Natural killer cell treated with Interleukin-12 subunit alpha and Interleukin-12 subunit beta and Interleukin-15 and Interleukin-18, amount 100 ng/mL, for 72 hours (primary cell): Measurements from ENCODE around the gene JAK1. TPM values are rescaled to one million over a fixed set of nuclear protein-coding genes. Genes with fewer than 3 reads are reported as not detected.
"Not testable (repeated sequence)": the region's sequence is repeated elsewhere in the genome, so short reads cannot be mapped to it uniquely, and the experiment has no call there.

Source experiments
- ATAC-seq, 2 donors: fragments of 150-1000 bp; cut with Tn5 transposase in 1 of 2; sonication (Bioruptor Pico), chemical (Tn5 transposase) in 1 of 2; 2 replicates each; pipeline ENCODE4 v1.10.0; 2021
- DNase-seq: peaks from one replicate; pipeline ENCODE4 v3.0.0; 2022; ENCODE audit warnings: low spot score
- H3K27ac Mint-ChIP-seq, 2 donors: 1 replicate in 1 of 2; 2 replicates in 1 of 2; pipeline ENCODE4 v1.8.0; 2022; ENCODE audit warnings: mixed read lengths in 2 of 2, mild to moderate bottlenecking in 1 of 2, moderate library complexity in 1 of 2
- H3K27me3 Mint-ChIP-seq, 2 donors: 1 replicate in 1 of 2; 2 replicates in 1 of 2; pipeline ENCODE4 v1.8.0; 2022; ENCODE audit warnings: mixed read lengths in 2 of 2
- H3K36me3 Mint-ChIP-seq: one replicate; pipeline ENCODE4 v1.8.0; 2022; ENCODE audit warnings: mixed read lengths
- H3K4me1 Mint-ChIP-seq, 2 donors: 1 replicate in 1 of 2; 2 replicates in 1 of 2; pipeline ENCODE4 v1.8.0; 2022; ENCODE audit warnings: low read depth in 2 of 2, mixed read lengths in 2 of 2, mild to moderate bottlenecking in 1 of 2
- H3K4me3 Mint-ChIP-seq: one replicate; pipeline ENCODE4 v1.8.0; 2022; ENCODE audit warnings: mixed read lengths
- H3K9me3 Mint-ChIP-seq: 2 replicates; pipeline ENCODE4 v1.8.0; 2022; ENCODE audit warnings: mixed read lengths
- total RNA-seq, 2 donors: library from RNA; stranded (reverse); gene quantifications; one replicate each; pipeline ENCODE4 v1.2.3, GENCODE V29; 2022

The JAK1 gene
- 100 to 1,000 TPM; 132 to 198 TPM for total RNA-seq

- Mint-ChIP-seq H3K4me3 (peak within 1 kb of the TSS; percentile 92), H3K4me1 (peaks cover 50 to 53% of the 10 kb centered on the region in 2 donors), H3K27ac (peak within 1 kb of the TSS; percentile 92 to 93), H3K27me3 (no peaks in the 10 kb centered on the region), H3K9me3 (no peaks in the 10 kb centered on the region), H3K36me3 (no peaks in the 10 kb centered on the region)
- DNase-seq (peak; percentile 94), ATAC-seq (peak; percentile 92 to 95)
Observed at GRCh38 chr1:64966158-64966971, at the start of gene JAK1. Gene JAK1 (minus strand): TSS chr1:64966549. CDS start chr1:64886264, 80,285 bp downstream.

GRCh38 chr1:65014321-65014720 is 48.0 kb upstream of the JAK1 start:
- Mint-ChIP-seq H3K4me3 (no peak overlapping the region), H3K4me1 (peaks cover 28 to 34% of the 10 kb centered on the region in 2 donors), H3K9me3 (peaks cover 2% of the 10 kb centered on the region), H3K27me3 (no peaks in the 10 kb centered on the region), H3K36me3 (no peaks in the 10 kb centered on the region), H3K27ac (peak overlapping the region in 1 of 2 donors; percentile 57)
- no peak for DNase-seq
- no peak for ATAC-seq

GRCh38 chr1:65011983-65012382 is 45.6 kb upstream of the JAK1 start:
- Mint-ChIP-seq H3K9me3 (peaks cover 2% of the 10 kb centered on the region), H3K27me3 (no peaks in the 10 kb centered on the region), H3K4me3 (peak overlapping the region; percentile 61), H3K36me3 (no peaks in the 10 kb centered on the region), H3K27ac (peak overlapping the region; percentile 91 to 94), H3K4me1 (peaks cover 43% of the 10 kb centered on the region in 2 donors)
- ATAC-seq (peak; percentile 94), DNase-seq (peak; percentile 81)

- Mint-ChIP-seq H3K36me3 (no peaks in the 10 kb centered on the region), H3K4me3 (peak overlapping the region; percentile 83), H3K27me3 (no peaks in the 10 kb centered on the region), H3K27ac (peak overlapping the region; percentile 91 to 94), H3K4me1 (peaks cover 39 to 43% of the 10 kb centered on the region in 2 donors), H3K9me3 (peaks cover 2% of the 10 kb centered on the region)
- DNase-seq (no peak), ATAC-seq (peak; percentile 53 to 65)
Observed at GRCh38 chr1:65009724-65010420, 43.5 kb upstream of the JAK1 start.

- DNase-seq (no peak), ATAC-seq (no peak)
- Mint-ChIP-seq H3K36me3 (no peaks in the 10 kb centered on the region), H3K9me3 (peaks cover 2% of the 10 kb centered on the region), H3K4me3 (peak overlapping the region; percentile 83), H3K27me3 (no peaks in the 10 kb centered on the region), H3K4me1 (peaks cover 40 to 48% of the 10 kb centered on the region in 2 donors), H3K27ac (peak overlapping the region; percentile 91 to 94)
Observed at GRCh38 chr1:65009176-65009575, 42.8 kb upstream of the JAK1 start.

- peaks cover 2% of the 10 kb centered on the region for H3K9me3 Mint-ChIP-seq
- ATAC-seq (no peak), DNase-seq (no peak)
- no peaks in the 10 kb centered on the region for H3K36me3 Mint-ChIP-seq
- H3K27me3 Mint-ChIP-seq, result no peaks in the 10 kb centered on the region
- H3K4me3 Mint-ChIP-seq, result no peak overlapping the region
- no peak overlapping the region for H3K27ac Mint-ChIP-seq
- H3K4me1 Mint-ChIP-seq, result peaks cover 48 to 58% of the 10 kb centered on the region in 2 donors
Observed at GRCh38 chr1:65006806-65007205, 40.5 kb upstream of the JAK1 start.

GRCh38 chr1:65003316-65003664 is 36.9 kb upstream of the JAK1 start:
- ATAC-seq (no peak), DNase-seq (no peak)
- Mint-ChIP-seq H3K27ac (peak overlapping the region; percentile 69 to 71), H3K4me3 (peak overlapping the region; percentile 85), H3K36me3 (peaks cover 6% of the 10 kb centered on the region), H3K4me1 (peaks cover 33 to 41% of the 10 kb centered on the region in 2 donors), H3K27me3 (no peaks in the 10 kb centered on the region), H3K9me3 (peaks cover 4% of the 10 kb centered on the region)

GRCh38 chr1:65002508-65003315 is 36.4 kb upstream of the JAK1 start:
- ATAC-seq, result peak; percentile 95 to 96
- Mint-ChIP-seq H3K9me3 (peaks cover 4% of the 10 kb centered on the region), H3K27me3 (no peaks in the 10 kb centered on the region), H3K4me1 (peaks cover 30 to 40% of the 10 kb centered on the region in 2 donors), H3K27ac (peak overlapping the region; percentile 69 to 71), H3K4me3 (peak overlapping the region; percentile 85), H3K36me3 (peaks cover 10% of the 10 kb centered on the region)
- DNase-seq, result peak; percentile 94

GRCh38 chr1:65002156-65002507 is 35.8 kb upstream of the JAK1 start:
- H3K27ac Mint-ChIP-seq, result peak overlapping the region; percentile 69 to 71
- no peak for DNase-seq

GRCh38 chr1:65001231-65001792 is 35.0 kb upstream of the JAK1 start:
- peak overlapping the region; percentile 85 for H3K4me3 Mint-ChIP-seq
- H3K4me1 Mint-ChIP-seq, result peaks cover 30 to 42% of the 10 kb centered on the region in 2 donors
- H3K9me3 Mint-ChIP-seq, result peaks cover 4% of the 10 kb centered on the region
- H3K27ac Mint-ChIP-seq, result peak overlapping the region; percentile 69 to 71
- H3K36me3 Mint-ChIP-seq, result peaks cover 11% of the 10 kb centered on the region
- no peaks in the 10 kb centered on the region for H3K27me3 Mint-ChIP-seq
- DNase-seq (peak; percentile 91), ATAC-seq (peak; percentile 70 to 72)

More at GRCh38 chr1:65002156-65002507, 35.8 kb upstream of the JAK1 start:
- no peak for ATAC-seq
- peaks cover 4% of the 10 kb centered on the region for H3K9me3 Mint-ChIP-seq
- peaks cover 30 to 42% of the 10 kb centered on the region in 2 donors for H3K4me1 Mint-ChIP-seq
- peak overlapping the region; percentile 85 for H3K4me3 Mint-ChIP-seq
- no peaks in the 10 kb centered on the region for H3K27me3 Mint-ChIP-seq
- H3K36me3 Mint-ChIP-seq, result peaks cover 11% of the 10 kb centered on the region

GRCh38 chr1:64998425-64998948 is 32.1 kb upstream of the JAK1 start:
- ATAC-seq, H3K27me3 Mint-ChIP-seq, DNase-seq, H3K9me3 Mint-ChIP-seq, H3K27ac Mint-ChIP-seq, H3K4me3 Mint-ChIP-seq: not testable (repeated sequence)
- peaks cover 11% of the 10 kb centered on the region for H3K36me3 Mint-ChIP-seq
- H3K4me1 Mint-ChIP-seq, result peaks cover 27 to 33% of the 10 kb centered on the region in 2 donors

GRCh38 chr1:64996541-64997257 is 30.4 kb upstream of the JAK1 start:
- H3K36me3 Mint-ChIP-seq, result peaks cover 11% of the 10 kb centered on the region
- ATAC-seq, result no peak

More at GRCh38 chr1:64996541-64997257, 30.4 kb upstream of the JAK1 start:
- no peak overlapping the region for H3K4me3 Mint-ChIP-seq
- no peak for DNase-seq
- peaks cover 4% of the 10 kb centered on the region for H3K9me3 Mint-ChIP-seq
- H3K4me1 Mint-ChIP-seq, result peaks cover 15 to 20% of the 10 kb centered on the region in 2 donors
- no peaks in the 10 kb centered on the region for H3K27me3 Mint-ChIP-seq
- H3K27ac Mint-ChIP-seq, result peak overlapping the region in 1 of 2 donors; percentile 3
